ENCODE data around the gene POLR1A.

The POLR1A gene

GRCh38 chr2:86105252-86105968 lies at the start of gene POLR1A:
Gene POLR1A, minus strand, starts transcription at chr2:86105886. Its CDS starts 110 bp downstream, at chr2:86105776.
- DNase-seq = peak; percentile 91

DNA sequence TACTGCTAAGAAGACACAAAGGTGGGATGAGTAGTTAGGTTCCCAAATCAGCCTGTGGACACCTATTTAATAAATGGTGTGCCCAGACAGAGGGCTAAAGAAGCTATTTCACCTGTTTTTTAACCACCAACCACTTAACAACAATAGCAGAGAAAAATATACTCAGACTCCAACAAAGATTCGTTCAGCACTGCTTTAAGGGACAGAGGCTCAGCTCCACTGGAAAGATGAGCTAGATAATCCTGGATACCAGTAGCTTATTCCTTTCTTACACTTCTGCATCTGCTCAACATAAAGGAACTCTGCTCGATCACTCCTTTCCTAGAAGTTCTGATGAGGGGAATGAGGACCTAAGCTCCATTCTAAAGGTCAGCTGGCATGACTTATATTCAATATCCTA lies 44.8 kb upstream of the POLR1A start:
- DNase-seq = no peak

GRCh38 chr2:86147793-86148192 lies 42.1 kb upstream of the POLR1A start:
- DNase-seq = no peak

DNA sequence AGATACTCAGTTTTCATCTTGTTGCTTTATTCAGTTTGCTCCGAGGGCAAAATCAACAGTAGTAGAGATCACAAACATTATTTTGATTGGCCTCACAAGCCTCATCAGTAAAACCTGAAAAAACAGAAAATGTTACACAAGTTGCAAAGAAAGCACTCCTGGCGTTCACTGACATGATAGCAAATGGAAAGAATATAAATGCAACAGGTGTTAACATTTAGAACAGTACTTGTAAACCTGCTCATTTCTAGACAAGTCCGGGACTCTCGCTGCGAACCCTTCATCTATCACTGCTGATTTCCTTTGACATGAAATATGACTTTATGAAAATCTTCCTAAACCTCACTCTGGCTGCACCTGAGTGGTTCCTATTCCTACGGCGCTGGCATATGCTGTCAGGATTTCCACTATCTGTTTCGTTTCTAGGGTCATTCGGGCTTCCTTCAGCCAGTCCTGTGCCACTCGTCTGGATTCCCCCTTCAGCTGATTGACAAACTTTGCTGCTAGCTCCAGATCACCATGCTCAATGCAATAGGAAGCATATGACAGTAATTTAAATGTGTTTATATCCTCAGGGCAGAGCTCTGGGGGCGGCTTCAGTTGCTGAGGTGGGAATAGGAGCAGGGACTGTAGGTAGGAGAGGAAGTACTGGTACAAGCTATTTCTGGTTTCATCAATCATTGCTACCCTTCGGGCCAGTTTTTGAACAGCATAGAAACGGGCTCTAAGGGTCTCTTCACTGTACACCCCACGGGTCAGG lies 38.4 kb upstream of the POLR1A start:
- no peak for DNase-seq

DNA sequence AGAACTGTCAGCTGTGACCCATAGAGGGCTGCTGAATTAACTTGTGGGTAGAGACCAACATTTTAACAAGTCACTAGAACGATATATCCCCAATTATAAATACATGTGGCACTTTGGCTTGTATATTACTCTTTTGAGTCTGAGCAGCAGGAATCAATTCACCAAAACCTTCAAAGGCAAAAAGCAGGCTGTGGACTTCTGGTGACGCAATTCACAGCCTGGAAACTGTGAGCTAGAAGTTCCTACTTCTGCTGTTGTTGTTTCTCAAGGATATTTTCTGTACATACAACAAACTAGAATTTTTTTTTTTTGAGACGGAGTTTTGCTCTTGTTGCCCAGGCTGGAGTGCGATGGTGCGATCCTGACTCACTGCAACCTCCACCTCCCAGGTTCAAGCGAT lies 37.6 kb upstream of the POLR1A start:
- DNase-seq = no peak

- DNase-seq = no peak
These were observed 37.0 kb upstream of the POLR1A start for GRCh38 chr2:86142436-86143257.

- DNase-seq = no peak
These were observed 35.3 kb upstream of the POLR1A start for GRCh38 chr2:86140969-86141392.

DNA sequence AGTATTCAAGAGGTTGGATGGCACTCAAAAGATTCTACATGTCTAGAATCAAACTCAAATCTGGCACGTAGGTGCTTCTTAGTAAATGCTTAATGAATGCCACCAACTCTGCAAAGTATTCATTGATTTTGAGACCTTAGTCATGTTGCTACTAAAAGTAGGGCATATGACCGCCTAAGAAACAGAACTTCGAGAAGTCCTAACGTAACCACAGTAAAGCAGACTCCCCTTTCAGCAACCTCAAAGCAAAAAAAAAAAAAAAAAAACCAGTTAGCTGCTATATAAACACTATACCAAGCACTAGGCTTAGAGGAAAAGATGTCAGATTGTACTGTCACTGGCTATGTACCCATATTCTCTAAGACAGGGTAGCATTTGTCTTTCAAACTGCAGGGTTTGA lies 34.3 kb upstream of the POLR1A start:
- DNase-seq = no peak

- DNase-seq = peak; percentile 13
These were observed 33.3 kb upstream of the POLR1A start for GRCh38 chr2:86138736-86139625.

GRCh38 chr2:86136141-86136540 lies 30.5 kb upstream of the POLR1A start:
- DNase-seq = no peak

DNA sequence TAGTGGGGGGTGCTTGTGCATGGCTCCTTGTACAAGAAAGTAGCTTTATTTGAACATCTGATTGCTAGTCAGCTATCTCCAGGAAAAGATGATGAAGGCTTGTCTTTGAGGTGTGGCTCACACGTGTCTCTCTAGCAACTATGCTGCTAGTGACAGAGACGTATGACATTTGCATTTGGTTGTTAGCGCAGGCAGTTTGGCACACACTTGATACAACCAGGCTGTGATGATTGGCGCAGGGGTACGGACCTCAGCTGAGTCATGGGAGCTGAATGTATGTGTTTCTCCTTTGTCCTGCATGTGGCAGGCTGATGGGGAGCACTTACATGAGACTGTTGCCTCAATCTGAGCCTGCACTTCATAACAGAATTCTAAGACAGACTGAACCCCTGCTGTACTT lies 30.0 kb upstream of the POLR1A start:
- no peak for DNase-seq

DNA sequence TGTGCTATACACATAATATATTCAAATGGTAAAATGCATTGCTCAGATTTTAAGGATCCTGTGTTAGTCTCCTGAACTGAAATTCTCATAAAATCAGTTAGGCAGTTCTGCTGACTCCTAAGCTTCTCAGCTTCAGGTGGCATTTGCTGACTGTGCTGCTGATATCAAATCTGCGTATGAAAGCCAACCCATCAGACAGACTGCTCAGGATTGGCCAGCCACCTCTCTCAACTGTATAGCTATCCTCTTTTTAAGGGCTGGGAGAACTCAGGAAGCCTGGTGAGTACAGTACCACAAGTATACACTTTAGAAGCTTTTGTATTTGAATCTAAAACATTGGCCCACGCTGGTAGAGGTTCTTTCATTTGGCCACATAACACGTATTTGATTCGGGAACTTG lies 29.0 kb upstream of the POLR1A start:
- DNase-seq = no peak

DNA sequence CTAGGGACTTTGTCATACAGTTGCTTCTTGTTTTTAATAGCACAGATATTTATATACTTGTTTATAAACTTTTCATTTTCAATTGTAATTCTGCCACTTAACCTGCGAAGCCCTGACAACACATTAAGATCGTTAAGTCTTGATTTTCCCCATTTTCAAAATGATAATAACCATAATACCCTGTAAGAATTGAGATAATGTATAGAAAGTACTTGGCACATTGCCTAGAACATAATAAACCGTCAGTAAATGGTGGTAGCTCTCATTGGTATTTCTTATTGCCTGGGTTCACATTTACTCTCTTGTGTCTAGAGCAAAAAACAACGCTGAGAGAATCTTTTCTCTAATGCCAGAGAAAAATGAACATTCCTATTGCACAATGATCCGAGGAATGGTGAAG lies 19.0 kb upstream of the POLR1A start:
- no peak for DNase-seq

- no peak for DNase-seq
These were observed 17.7 kb upstream of the POLR1A start for GRCh38 chr2:86123328-86123925.

DNA sequence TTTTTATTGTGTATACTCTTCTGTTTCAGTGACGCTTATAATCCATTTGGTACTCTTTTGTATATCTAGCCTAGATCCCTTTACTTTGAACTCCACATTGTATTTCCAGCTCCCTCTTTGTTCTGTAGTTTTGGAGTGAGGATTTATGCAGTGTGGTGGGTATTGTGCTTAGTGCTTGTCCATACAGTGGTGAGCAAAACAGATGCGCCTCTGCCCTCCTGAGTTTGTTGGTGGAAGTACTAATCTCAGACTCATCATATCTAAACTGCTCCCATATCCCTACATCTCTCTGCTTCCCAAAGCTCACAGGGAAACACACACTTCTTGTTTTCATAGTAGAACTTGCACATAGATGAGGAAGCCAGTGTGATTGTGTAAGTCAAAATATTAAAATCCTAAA lies 12.4 kb upstream of the POLR1A start:
- DNase-seq = no peak

GRCh38 chr2:86107031-86107430 lies 1.3 kb upstream of the POLR1A start:
- peak; percentile 36 for DNase-seq

GRCh38 chr2:86105969-86106945 lies 571 bp upstream of the POLR1A start, which contains the start of gene PTCD3:
Gene PTCD3, plus strand, starts transcription at chr2:86106235. Its CDS starts 13 bp downstream, at chr2:86106248.
- peak; percentile 96 for DNase-seq

DNA sequence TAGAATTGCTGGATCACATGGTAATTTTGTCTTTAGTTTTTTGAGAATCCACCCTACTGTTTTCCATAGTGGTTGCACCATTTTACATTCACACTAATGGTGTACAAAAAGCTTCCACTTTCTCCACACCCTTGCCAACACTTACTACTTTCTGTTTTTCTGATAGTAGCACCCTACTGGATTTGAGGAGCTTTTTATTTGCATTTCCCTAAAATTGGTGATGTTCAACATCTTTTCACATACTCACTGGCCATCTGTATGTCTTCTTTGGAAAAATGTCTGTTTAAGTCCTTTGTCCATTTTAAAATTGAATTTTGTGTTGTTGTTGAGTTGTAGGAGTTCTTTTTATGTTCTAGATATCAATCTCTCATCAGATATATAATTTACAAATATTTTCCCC lies 3.5 kb downstream of the POLR1A start:
- no peak for DNase-seq

- no peak for DNase-seq
These were observed 7.8 kb downstream of the POLR1A start for GRCh38 chr2:86097913-86098312.

DNA sequence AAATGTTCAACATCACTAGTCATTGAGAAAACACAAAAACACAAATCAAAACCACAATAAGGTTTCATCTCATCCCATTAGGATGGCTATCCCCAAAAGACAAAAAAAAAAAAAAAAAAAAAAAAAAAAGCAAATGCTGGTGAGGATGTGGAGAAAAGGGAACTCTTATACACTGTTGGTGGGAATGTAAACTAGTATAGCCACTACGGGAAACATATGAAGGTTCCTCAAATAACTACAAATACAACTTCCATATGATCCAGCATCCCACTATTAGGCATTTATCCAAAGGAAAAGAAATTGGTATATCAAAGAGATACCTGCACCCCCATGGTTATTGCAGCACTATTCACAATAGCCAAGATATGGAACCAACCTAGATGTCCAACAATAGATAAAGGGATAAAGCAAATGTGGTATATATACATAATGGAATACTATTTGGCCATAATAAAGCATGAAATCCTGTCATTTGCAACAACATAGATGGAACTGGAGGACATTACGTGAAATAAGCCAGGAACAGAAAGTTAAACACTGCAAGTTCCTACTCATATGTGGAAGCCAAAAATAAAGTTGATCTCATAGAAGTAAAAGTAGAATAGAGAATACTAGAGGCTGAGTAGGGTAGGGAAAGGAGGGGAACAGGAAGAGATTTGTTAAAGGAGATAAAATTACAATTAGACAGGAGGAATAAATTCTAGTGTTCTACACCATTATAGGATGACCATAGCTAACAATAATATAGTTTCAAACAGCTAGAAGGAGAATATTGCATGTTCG lies 8.4 kb downstream of the POLR1A start:
- no peak for DNase-seq

All from activated CD4-positive, alpha-beta T cell treated with anti-CD3 and anti-CD28 coated beads, Interleukin-2, Interleukin-6, amounts not matched to agents 100 ng/mL and 50 ng/mL, durations not matched to agents 16 hours and 8 hours (primary cell).